Left colon (tissue), 2 donors: ENCODE data around the gene ST6GALNAC1. TPM values are rescaled to one million over a fixed set of nuclear protein-coding genes. Genes with fewer than 3 reads are reported as not detected.

Experiments
- ATAC-seq: fragments of 200-7000 bp; cut with Tn5 transposase; one replicate; pipeline ENCODE4 v1.9.1; 2020; ENCODE audit warnings: mild to moderate bottlenecking, moderate library complexity
- DNase-seq, 2 donors: peaks; one replicate each; pipeline ENCODE4 v3.0.0-alpha.2; 2020
- intact Hi-C, 2 donors: fragments of 100-400 bp; cut with DNase I in 1 of 2; cut with micrococcal nuclease in 1 of 2; formaldehyde crosslinking; loops; one replicate each; pipeline versions ENCODE4 v1.11.2 to v1.14.0; 2022; cut with DNase I, micrococcal nuclease
- long read RNA-seq: library from polyadenylated mRNA; unstranded; transcript quantifications from one replicate; pipeline ENCODE4 v2.0.0, GENCODE V29; 2021
- total RNA-seq, 2 donors: library from RNA; stranded (reverse); fragmentation: NEBNext Ultra II Directional; extraction: Animal tissue kit (Norgen Biotek cat#: 25700); gene quantifications; one replicate each; pipeline ENCODE4 v1.2.1, GENCODE V29; 2021
- donor health status: DM: no; HTN: no; CAD: no.
- donor health status: DM: yes; HTN: yes; CAD: no.

The ST6GALNAC1 gene, protein sequence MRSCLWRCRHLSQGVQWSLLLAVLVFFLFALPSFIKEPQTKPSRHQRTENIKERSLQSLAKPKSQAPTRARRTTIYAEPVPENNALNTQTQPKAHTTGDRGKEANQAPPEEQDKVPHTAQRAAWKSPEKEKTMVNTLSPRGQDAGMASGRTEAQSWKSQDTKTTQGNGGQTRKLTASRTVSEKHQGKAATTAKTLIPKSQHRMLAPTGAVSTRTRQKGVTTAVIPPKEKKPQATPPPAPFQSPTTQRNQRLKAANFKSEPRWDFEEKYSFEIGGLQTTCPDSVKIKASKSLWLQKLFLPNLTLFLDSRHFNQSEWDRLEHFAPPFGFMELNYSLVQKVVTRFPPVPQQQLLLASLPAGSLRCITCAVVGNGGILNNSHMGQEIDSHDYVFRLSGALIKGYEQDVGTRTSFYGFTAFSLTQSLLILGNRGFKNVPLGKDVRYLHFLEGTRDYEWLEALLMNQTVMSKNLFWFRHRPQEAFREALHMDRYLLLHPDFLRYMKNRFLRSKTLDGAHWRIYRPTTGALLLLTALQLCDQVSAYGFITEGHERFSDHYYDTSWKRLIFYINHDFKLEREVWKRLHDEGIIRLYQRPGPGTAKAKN
- total RNA-seq: 100 to 1,000 TPM; 322 to 434 TPM
- long read RNA-seq, transcript ST6GALNAC1-201 (9 exons, 2,570 nt): major isoform, 46 of 282 reads
- long read RNA-seq, partial matches to known transcripts: 220 of 282 reads
- long read RNA-seq, other reads (novel, unspliced or antisense): 13 of 282 reads

DNA sequence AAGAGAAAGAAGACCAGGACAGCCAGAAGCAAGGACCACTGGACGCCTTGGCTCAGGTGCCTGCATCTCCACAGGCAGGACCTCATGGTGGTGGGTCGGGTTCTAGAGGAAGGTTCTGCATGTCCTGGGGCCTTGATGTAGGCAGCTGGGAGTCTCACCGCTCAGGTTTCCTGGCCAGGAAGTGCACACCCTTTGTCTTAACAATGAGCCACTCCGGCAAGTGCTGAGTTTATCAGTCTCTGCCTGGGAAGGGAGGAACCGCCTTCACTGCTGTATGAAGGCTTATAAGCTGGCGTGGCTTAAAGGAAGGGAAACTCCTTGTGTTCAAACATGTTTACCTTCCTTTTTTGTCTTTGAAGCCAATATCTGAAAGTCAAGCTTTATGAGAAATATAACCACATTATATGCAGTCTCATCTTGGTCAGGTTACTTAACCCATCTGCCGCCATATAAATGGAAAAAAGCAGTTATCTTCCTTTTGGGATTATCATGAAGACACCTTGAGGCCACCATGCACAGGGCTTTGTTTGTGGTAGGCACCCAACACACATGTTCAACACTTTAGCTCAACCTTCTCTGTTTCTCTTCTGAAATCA is at the start of gene ST6GALNAC1:
Gene ST6GALNAC1 (minus strand): TSS at position 205 of the 596 bp plus-strand sequence. CDS start 119 bp downstream, at position 86.
- intact Hi-C loops: no loop called here
- ATAC-seq: peak; percentile 74
- peak; percentile 80 to 85 for DNase-seq

DNA sequence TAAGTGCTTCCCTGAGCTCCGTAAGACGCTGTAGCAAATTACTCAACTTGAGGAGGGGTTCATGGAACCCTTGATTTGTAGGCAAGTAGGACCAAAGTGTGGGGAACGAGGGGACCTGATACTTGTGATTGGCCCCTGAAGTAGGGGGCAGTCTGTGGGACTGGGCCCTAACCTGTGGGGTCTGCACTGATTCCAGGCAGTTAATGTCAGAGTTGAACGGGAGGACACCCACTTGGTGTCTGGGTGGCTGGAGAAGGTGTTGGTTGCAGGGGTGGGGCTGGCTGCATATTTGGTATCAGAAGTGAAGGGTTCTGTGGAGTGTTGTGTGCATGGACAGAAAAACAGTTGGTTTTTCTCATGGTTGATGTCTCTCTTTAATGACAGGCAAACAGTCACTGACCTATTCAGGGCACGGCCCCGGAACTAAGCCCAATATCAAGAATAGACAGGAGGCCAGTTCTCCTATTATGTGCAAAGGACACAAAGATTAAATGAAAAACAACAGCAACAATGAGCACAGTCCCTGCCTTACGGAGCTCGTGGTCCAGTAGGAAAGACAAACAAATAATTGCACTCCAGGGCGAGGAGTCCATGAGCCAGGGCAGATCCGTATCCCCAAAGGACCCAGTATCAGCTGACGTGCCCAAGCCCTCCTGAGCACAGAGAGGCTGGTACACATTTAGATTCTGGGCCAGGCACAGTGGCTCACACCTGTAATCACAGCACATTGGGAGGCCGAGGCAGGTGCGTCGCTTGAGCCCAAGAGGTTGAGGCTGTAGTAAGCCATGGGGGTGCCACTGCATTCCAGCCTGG is 48.0 kb upstream of the ST6GALNAC1 start:
- ATAC-seq (no peak), DNase-seq (no peak)
- intact Hi-C loops: no loop called here

DNA sequence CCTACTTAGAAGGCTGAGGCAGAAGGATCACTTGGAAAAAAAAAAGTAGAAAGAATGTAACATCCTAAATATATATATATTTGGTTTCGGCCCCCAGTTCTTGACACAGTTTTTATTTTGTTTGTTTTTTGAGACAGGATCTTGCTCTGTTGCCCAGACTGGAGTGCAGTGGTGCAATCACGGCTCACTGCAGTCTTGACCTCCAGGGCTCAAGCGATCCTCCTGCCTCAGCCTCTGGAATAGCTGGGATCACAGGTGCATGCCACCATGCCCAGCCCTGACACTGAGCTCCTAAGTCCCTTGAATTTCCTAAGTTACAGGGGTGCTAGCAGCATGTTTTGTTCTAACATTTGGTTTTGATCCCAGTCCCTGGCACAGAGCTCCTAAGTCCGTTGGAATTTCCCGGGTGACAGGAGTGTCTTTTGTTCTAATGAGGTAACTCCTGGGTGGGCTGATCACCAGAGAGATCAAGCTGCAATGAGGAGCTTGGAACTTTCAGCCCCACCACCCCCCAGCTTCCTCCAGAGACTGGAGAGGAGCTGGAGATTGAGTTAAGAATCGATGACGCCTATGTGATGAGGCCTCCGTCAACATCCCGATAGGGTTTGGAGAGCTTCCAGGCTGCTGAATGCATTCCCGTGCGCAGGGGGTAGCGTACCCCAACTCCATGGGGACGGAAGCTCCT is 47.2 kb upstream of the ST6GALNAC1 start:
- no peak for ATAC-seq
- DNase-seq: no peak
- intact Hi-C loops: no loop called here

DNA sequence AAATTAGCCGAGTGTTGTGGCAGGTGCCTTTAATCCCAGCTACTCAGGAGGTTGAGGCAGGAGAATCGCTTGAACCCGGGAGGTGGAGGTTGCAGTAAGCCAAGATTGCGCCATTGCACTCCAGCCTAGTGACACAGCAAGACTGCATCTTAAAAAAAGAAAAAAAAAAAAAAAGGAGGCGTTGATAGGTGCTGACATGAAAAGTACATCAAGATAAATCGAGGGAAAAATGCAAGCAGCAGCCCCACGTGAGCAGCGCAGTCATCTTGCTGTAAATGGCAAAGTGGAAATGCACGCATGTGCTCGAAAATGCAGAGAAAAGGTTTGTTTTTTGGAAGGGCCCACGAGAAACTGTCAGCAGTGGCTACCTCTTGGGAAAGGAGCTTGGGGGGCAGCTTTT is 46.3 kb upstream of the ST6GALNAC1 start:
- intact Hi-C loops: no loop called here
- ATAC-seq (no peak), DNase-seq (no peak)

DNA sequence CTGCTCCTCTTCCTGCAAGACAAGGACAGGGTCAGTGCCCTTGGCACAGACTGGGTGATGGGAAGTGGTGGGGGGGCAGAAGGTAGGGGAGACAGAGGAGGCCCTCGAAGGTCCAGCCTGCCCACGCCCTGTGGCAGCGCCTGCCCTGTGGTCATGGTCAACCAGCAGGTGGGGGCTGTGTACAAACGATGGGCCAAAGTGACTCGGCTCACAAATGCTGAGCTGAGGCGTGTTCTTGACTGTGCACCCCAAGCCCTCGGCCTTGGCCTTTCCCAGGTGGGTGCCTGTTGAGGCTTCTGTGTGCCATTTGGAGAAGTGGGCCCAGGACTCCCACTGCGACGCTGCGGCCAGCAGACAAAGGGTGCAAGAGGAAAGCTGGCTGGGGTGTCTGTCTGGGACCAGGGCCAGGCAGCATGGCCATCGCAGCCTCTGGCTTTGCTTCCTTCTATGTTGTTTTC is 44.6 kb upstream of the ST6GALNAC1 start:
- intact Hi-C loops: no loop called here
- no peak for ATAC-seq
- DNase-seq: no peak

DNA sequence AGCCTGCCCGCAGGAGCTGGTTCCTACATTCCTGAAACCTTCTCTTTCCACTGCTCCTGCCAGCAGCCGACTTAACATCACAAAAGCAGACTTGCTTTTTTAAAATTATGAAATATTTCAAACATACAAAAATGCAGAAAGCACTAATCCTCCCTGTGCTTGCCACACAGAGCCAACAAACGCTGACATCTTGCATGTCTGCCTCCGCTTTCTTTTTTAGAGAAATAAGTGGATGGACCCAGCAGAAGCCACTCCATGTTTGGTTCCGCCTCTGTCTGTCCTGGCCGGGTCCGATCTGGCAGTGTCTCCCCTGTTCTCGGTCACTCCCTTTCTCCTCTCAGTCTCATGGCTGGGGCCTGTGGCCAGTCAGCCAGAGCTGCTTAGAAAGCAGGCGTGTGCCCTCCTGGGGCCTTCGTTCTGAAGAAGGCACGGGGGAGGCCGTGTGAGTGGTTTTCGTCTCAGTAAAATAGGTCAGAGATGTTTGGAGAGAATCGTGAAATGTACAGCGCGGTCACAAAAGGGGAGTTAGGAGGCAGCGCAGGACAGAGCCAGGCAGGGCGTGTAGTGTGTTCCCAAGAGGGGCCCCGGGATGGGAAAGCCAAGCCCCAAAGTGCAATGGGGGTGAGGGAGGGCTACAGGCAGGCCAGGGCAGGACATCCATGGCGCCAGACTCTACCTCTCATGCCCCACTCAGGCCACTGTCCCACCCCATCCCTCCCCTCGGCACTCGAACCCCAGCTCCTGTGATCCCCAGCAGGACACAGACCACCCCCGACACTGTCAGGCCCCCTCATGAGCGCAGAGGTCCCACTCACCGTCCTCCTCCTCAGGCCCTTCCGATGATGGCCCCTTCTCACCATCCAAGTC is 44.0 kb upstream of the ST6GALNAC1 start:
- DNase-seq: peak in 1 of 2 donors; percentile 58
- intact Hi-C loops: no loop called here
- peak; percentile 26 for ATAC-seq

DNA sequence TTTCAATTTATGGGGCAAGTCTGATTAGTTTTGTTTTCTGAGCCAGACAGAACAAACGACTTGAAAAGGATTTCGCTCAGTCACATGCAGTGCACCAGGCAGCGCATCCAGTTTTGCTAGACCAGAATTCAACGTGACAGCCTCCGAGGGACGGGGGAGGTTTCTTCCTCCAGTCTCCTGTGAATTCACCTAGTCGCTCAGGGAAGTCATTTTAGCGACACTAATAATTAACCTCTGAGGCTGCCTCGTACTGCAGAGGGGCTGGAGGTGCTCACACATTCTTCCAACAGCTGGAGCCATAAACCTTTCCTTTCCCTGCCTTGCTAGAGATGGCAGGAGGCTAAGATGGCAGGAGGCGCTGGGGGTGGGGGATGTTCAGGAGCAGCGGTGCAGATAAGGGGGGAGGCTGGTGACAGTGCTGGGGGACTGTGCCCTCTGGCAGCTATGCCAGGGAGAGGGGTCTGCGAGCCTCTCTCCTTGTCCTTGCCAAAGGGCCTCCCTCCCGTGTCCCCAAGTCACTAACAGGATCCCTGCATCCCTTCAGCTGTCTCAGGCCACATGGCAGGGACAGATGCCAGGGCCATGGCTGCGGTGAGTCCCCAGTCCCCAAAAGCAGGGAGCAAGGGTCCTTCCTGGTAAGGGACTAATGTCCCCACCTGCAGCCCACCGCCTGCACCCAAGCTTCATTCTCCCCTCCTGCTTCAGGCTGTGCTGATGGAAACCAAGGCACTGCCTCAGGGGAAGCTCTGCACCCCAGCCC is 43.2 kb upstream of the ST6GALNAC1 start:
- DNase-seq: no peak
- intact Hi-C loops: no loop called here
- no peak for ATAC-seq

DNA sequence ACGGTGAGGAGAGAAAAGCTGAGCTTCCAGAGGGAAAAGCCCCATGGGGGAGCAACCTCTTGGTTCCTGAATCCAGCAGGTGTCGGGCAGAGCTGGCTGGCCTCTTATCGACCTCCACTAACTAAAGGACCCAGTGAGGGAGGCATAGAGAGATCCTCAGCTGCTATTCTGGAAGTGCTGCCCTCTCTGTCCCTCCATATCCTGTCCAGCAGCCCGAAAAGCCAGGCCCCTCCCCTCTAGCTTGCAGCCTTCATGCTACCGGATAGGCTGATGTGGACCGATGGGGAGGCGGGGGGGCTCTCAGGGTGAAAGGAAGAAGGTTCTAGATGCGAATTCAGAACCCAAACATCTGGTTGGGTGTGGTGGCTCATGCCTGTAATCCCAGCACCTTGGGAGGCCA is 42.3 kb upstream of the ST6GALNAC1 start:
- intact Hi-C loops: no loop called here
- no peak for ATAC-seq
- DNase-seq: no peak

DNA sequence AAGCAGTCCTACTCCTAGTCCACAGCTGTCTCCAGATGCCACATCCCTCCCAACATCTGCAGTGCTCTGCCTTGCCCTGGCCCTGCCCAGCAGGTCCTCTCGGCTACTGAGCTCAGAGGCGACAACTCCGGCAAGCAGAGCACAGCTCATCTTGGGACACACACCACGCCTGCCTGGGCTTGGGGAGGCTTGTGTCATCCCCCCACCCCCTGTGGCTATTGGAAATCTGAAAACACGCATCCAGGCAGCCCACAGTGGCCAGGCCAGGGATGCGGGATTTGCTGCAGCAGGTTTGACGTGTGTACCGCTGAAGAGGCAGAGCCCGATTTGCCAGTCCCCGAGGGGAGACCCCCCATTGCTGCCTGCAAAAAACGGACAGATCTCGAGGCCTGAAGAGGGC is 41.8 kb upstream of the ST6GALNAC1 start:
- no peak for ATAC-seq
- intact Hi-C loops: no loop called here
- no peak for DNase-seq

DNA sequence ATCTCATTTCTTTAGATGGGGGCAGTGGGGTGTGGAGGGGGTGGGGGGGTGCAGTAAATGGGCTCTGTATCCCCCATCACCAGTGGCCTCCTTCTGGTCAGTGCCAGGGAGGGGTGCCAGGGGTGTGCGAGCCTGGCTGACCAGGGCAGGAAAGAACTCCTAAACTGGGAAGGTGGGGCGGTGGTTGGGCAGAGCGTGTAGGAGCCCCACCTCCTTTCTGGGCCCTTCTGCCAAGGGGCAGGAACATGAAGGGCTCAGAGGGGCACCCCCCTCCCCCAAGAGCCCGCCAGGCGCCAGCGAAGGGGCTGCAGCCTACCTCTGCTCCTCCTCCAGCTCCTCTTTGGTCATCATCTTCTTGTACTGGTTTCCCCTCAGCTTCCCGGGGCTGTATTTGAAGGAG is 41.2 kb upstream of the ST6GALNAC1 start:
- intact Hi-C loops: no loop called here
- ATAC-seq: no peak
- no peak for DNase-seq

DNA sequence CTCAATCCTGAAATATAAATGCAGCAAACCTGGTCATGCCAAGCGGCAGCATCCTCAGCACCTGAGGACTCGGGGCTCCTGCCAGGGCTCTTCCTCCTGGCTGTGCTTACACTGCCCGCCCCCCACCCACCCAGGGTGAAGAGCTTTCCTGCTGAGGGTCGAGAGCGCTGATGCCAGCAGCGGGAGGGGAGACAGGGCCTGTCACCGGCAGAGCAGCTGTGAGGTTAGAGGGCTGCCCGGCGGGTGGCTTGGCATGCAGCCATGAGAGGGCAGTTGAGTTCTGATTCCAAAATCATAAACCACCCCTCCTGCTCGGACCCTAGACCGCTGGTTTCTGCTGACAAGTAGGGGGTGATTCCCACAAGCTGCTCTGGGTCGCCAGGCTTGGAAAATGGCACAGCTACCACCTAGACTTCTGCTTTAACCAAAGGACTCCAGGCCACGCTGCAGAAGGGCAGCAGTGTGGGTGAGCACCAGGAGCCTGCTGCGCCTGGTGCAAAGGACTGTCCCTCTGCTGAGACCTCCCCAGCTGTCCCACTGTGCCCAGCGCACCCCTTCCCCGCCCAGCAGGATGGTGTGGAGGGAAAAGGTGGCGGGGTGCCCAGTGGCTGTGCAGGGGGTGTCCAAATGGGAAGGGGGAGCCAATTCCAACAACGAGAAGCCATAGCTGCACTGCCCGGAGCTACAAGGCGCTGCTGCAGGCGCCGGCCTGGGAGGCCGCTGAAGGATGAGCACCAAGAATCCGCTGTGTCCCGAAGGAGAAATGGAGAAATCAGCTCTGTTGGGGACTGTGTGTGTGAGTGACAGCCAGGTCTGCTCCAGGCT is 40.6 kb upstream of the ST6GALNAC1 start:
- DNase-seq (no peak), ATAC-seq (no peak)
- intact Hi-C loops: no loop called here

DNA sequence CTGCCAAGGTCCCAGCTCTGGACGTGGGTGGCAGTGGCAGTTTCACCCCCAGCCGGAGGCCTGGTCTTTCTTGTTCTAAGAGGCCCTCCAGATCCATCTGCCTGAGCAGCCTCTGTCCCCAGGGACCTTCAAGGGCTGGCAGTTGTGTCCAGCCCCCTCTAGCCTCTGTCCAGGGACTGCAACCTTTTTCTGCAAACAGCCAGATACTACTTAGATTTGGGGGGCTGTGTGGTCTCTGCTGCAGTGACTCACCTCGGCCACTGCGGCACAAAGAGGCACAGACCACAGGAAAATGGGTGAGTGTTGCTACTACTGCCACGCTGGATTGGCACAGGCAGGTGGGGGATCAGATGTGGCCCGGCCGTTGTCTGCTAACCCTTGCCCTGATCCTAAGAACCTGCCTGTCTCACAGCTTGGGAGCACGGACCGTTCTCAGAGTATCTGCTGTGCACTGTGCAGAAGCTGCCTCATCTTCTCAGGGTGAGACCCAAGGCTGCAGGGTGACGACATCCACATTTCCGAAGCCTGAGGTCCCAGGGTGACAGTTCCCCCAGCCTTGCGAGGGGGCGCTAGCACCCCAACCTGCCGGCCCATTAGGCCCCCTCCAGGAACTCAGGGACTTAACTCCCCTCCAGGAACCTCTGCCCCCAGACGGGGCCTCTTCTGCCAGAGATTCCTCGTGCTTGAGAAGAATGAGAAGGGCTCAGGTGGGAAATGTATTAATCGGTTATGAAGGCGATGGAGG is 39.6 kb upstream of the ST6GALNAC1 start:
- intact Hi-C loops: no loop called here
- DNase-seq (no peak), ATAC-seq (no peak)

DNA sequence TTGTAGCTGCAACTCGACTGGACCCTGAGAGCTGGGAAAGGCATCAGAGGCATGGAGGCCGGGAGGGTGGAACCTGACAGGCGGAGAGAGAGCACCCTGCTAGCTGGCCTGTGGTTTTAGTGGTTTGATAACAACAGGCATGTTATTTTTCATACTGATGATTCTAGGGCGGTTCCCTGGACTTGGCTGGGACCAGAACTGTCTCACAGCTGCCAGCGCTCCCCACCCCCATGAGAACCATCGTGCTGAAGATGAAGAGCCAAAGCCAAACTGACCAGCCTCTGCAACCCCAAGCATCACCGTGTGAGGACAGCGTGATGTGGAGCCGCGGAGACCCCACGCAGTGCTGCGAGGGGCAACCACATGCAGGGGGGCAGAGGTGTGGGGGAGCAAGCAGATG is 38.7 kb upstream of the ST6GALNAC1 start:
- DNase-seq: no peak
- ATAC-seq: no peak
- intact Hi-C loops: no loop called here

DNA sequence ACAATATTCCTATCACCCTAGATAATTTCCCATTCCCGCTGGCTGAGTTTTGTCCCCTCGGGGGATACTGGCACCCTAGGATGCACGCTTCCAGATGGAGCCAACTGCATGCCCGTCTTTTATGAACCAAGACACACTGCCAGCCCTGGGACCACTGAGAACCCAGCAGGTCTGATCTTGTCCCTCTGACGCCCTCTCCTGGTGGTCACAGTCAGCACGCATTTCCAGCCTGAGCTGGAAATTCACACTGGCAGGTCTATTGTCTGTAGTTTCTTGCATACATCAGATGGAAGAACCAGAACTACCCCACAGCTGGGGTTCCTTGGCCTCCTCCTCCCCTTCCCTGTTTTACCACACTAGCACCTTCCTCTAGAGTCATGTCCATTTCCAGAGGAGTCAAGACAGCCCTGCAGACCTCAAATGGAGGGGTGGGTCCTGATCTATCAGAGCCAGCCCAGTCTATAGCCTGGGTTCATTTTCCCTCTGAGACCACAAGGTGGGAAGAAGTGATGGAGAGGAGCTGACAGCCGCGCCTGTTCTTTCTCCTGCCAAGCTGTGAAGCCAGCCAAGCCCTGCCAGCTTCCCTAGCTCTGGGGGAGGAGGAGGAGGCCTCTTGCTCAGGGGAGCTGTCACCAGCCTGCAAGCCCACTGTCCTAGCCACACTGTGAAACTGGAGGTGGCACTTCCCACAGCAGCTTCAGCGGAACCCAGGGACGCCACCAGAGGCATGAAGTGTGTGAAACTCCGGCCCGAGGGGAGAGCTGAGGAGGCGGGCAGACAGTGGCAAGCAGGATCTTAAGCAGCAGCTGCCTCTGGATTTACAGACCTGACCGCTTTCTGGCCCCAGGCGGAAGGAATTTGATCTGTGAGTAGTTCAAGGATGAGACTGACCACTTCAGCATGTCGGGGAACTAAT is 37.9 kb upstream of the ST6GALNAC1 start:
- intact Hi-C loops: no loop called here
- ATAC-seq (peak; percentile 49), DNase-seq (peak; percentile 82 to 84)
